ENCODE data around the gene VRK2. TPM values are rescaled to one million over a fixed set of nuclear protein-coding genes. Genes with fewer than 3 reads are reported as not detected.

Gene VRK2
- polyA plus RNA-seq, 3 donors, result 13.5 to 31.6 (median 21.4) TPM

DNA sequence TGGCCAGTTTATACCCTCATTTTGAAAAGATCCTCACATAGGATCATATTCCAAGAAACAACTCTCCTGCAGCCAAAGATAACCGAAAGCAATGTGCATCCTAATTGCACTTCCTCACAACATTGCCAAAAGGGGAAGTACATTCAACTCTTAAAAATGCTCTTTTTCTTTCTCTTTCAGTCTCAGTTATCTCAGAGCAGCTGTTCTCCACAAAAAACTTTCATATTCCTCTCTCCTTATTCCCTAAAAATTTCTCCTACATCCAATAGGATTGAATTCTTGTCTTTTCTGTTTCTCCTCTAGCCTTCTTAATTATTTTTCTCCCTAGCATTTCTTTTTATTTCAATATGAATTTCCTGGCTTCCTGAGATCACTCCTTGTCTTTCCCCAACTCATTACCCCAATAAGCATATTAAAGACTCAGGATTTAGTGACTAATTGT, 7.4 kb upstream of the VRK2 start:
- Histone ChIP-seq H3K79me2 (ENCODE audit: insufficient read depth, low read length) (no peaks in the 10 kb centered on the region), H3K9ac (ENCODE audit: insufficient read depth, low read length, poor library complexity, severe bottlenecking) (no peak overlapping the region), H4K20me1 (ENCODE audit: insufficient read depth, low read length) (no peaks in the 10 kb centered on the region), H3K27me3 (ENCODE audit: control insufficient read depth in 2 of 2, insufficient read depth in 2 of 2, low read length in 2 of 2) (no peaks in the 10 kb centered on the region), H3K4me1 (ENCODE audit: control insufficient read depth in 1 of 2, insufficient read depth in 2 of 2, low read length in 2 of 2) (peaks cover 7 to 12% of the 10 kb centered on the region in 2 donors), H3K27ac (ENCODE audit: low read depth in 1 of 2, low read length in 2 of 2) (peak overlapping the region in 1 of 2 donors; percentile 77), H2AFZ (ENCODE audit: insufficient read depth, low read depth, low read length, poor library complexity, severe bottlenecking) (peak overlapping the region; percentile 43), H3K9me3 (replicated peaks in 1 of 2; ENCODE audit: control insufficient read depth in 1 of 2, insufficient read depth in 1 of 2, low read length in 2 of 2) (no peaks in the 10 kb centered on the region), H3K36me3 (replicated peaks in 1 of 2; ENCODE audit: control insufficient read depth in 1 of 2, insufficient read depth in 2 of 2, low read length in 2 of 2) (no peaks in the 10 kb centered on the region), H3K4me2 (replicated peaks; ENCODE audit: extremely low read depth, low read length, poor library complexity, severe bottlenecking) (peak overlapping the region; percentile 63), H3K4me3 (replicated peaks in 1 of 3; ENCODE audit: low read depth in 2 of 3, low read length in 3 of 3) (peak overlapping the region in 2 of 3 experiments; percentile 5 to 57)
- intact Hi-C loops (cut with micrococcal nuclease), result no loop called here
- peak; percentile 35 to 72 (median 65) for DNase-seq
- peaks cover 1 to 2% (median 2%) of the 10 kb centered on the region in 3 donors for H3K27me3 Mint-ChIP-seq (ENCODE audit: low read depth in 3 of 3)
- H3K36me3 Mint-ChIP-seq, result no peaks in the 10 kb centered on the region
- peaks cover 17% of the 10 kb centered on the region for H3K4me1 Mint-ChIP-seq
- peaks cover 0 to 2% (median 0%) of the 10 kb centered on the region in 7 donors for H3K9me3 Mint-ChIP-seq
- no peak for TF ChIP-seq CTCF (IDR thresholded peaks at IDR 0.05)
- 0% methylated on average over 1 of the region's 1 CpG for WGBS (ENCODE audit: insufficient coverage)
- peak overlapping the region; percentile 62 to 84 for H3K4me3 Mint-ChIP-seq
- H3K27ac Mint-ChIP-seq, result peak overlapping the region; percentile 87 to 96 (median 93)

- Mint-ChIP-seq H3K36me3 (peaks cover 0 to 2% of the 10 kb centered on the region in 2 donors), H3K27me3 (ENCODE audit: low read depth in 3 of 3) (peaks cover 1 to 2% (median 2%) of the 10 kb centered on the region in 3 donors), H3K9me3 (peaks cover 0 to 2% (median 0%) of the 10 kb centered on the region in 7 donors), H3K4me1 (peaks cover 32% of the 10 kb centered on the region), H3K4me3 (no peak overlapping the region), H3K27ac (no peak overlapping the region)
- WGBS (ENCODE audit: insufficient coverage), result no CpG with 5 or more reads among the region's 2 CpGs
- Histone ChIP-seq H3K36me3 (replicated peaks in 1 of 2; ENCODE audit: control insufficient read depth in 1 of 2, insufficient read depth in 2 of 2, low read length in 2 of 2) (no peaks in the 10 kb centered on the region), H3K4me2 (replicated peaks; ENCODE audit: extremely low read depth, low read length, poor library complexity, severe bottlenecking) (no peak overlapping the region), H2AFZ (ENCODE audit: insufficient read depth, low read depth, low read length, poor library complexity, severe bottlenecking) (no peak overlapping the region), H3K9me3 (replicated peaks in 1 of 2; ENCODE audit: control insufficient read depth in 1 of 2, insufficient read depth in 1 of 2, low read length in 2 of 2) (no peaks in the 10 kb centered on the region), H3K27me3 (ENCODE audit: control insufficient read depth in 2 of 2, insufficient read depth in 2 of 2, low read length in 2 of 2) (no peaks in the 10 kb centered on the region), H3K79me2 (ENCODE audit: insufficient read depth, low read length) (peaks cover 21% of the 10 kb centered on the region), H3K4me1 (ENCODE audit: control insufficient read depth in 1 of 2, insufficient read depth in 2 of 2, low read length in 2 of 2) (peaks cover 21 to 31% of the 10 kb centered on the region in 2 donors), H3K9ac (ENCODE audit: insufficient read depth, low read length, poor library complexity, severe bottlenecking) (no peak overlapping the region), H4K20me1 (ENCODE audit: insufficient read depth, low read length) (no peaks in the 10 kb centered on the region), H3K27ac (ENCODE audit: low read depth in 1 of 2, low read length in 2 of 2) (no peak overlapping the region), H3K4me3 (replicated peaks in 1 of 3; ENCODE audit: low read depth in 2 of 3, low read length in 3 of 3) (no peak overlapping the region)
- no peak for TF ChIP-seq CTCF (IDR thresholded peaks at IDR 0.05)
- intact Hi-C loops (cut with micrococcal nuclease), result no loop called here
- DNase-seq, result peak in 2 of 3 donors; percentile 27 to 49
Observed at GRCh38 chr2:58042486-58042970, 4.1 kb upstream of the VRK2 start.

Measured in CD14-positive monocyte (primary cell).